ENCODE data around the gene TBC1D22A. TPM values are rescaled to one million over a fixed set of nuclear protein-coding genes. Genes with fewer than 3 reads are reported as not detected.

The TBC1D22A gene
- total and polyA plus RNA-seq, 2 donors (not counting 3 experiments of a cell fraction or from before 2014, with no cell fraction given) = 26.1 to 32.4 TPM

GRCh38 chr22:47172771-47173534 lies 410.5 kb downstream of the TBC1D22A start:
- no peak for DNase-seq (ENCODE audit: low read depth, low spot score)
- Histone ChIP-seq H4K20me1 (replicated peaks; ENCODE audit: control insufficient read depth, extremely low read depth, insufficient read depth, low read length) (no peaks in the 10 kb centered on the region), H3K4me3 (replicated peaks in 1 of 3; ENCODE audit: insufficient read depth in 1 of 3, low read depth in 1 of 3, low read length in 3 of 3) (no peak overlapping the region), H2AFZ (ENCODE audit: low read depth, low read length) (no peak overlapping the region), H3K9me3 (replicated peaks; ENCODE audit: control insufficient read depth, insufficient read depth, low read length) (no peaks in the 10 kb centered on the region), H3K36me3 (ENCODE audit: control insufficient read depth in 2 of 2, extremely low read depth in 1 of 2, insufficient read depth in 2 of 2, low read length in 2 of 2) (no peaks in the 10 kb centered on the region), H3K9me1 (replicated peaks; ENCODE audit: control insufficient read depth, extremely low read depth, insufficient read depth, low read length) (no peaks in the 10 kb centered on the region), H3K79me2 (ENCODE audit: control insufficient read depth, insufficient read depth, low read length) (no peaks in the 10 kb centered on the region), H3K4me1 (ENCODE audit: control insufficient read depth, extremely low read depth, insufficient read depth, low read length) (no peaks in the 10 kb centered on the region), H3K27me3 (ENCODE audit: control insufficient read depth in 2 of 2, insufficient read depth in 2 of 2, low read length in 2 of 2) (no peaks in the 10 kb centered on the region), H3K9ac (replicated peaks; ENCODE audit: extremely low read depth, insufficient read depth, low read length) (no peak overlapping the region), H3K4me2 (ENCODE audit: insufficient read depth, low read length) (no peak overlapping the region), H3K27ac (ENCODE audit: insufficient read depth, low read depth, low read length) (no peak overlapping the region)
- no TSS peak for BruUV-seq (replicated peaks)
- dilution Hi-C loops (cut with MboI; ENCODE audit: extremely low pct_ligation_motif_present, low sequenced_read_pairs) = no loop called here
- CTCF ChIA-PET = interaction anchor here (0.5 to 2.1 kb wide), 2 partner anchors 327 to 352 kb away, joined by 4 to 7 read pairs; no protein-coding TSS in a partner anchor
- intact Hi-C loops (cut with micrococcal nuclease) = no loop called here
- POLR2A ChIA-PET = no interaction called here
- no peak for FAIRE-seq
- TF ChIP-seq JUN (IDR thresholded peaks at IDR 0.05; ENCODE audit: borderline replicate concordance, insufficient read depth, insufficient read length, low read depth) = no peak
- no peak for TF ChIP-seq POLR2A (IDR thresholded peaks at IDR 0.05; ENCODE audit: low read depth, low read length)
- TF ChIP-seq POLR2AphosphoS5 (IDR thresholded peaks at IDR 0.05; ENCODE audit: insufficient read depth, low read depth, low read length) = no peak
- TF ChIP-seq EZH2 (IDR thresholded peaks at IDR 0.05; ENCODE audit: borderline replicate concordance, low read depth, low read length, severe bottlenecking) = no peak
- no peak for TF ChIP-seq FOS (IDR thresholded peaks at IDR 0.05; ENCODE audit: borderline replicate concordance, insufficient read depth, low read length)
- no peak for TF ChIP-seq GATA2 (IDR thresholded peaks at IDR 0.05; ENCODE audit: insufficient read depth, insufficient read length, low read depth, low read length)
- no peak for TF ChIP-seq MYC (IDR thresholded peaks at IDR 0.05; ENCODE audit: low read depth, low read length)
- TF ChIP-seq CTCF (IDR thresholded peaks at IDR 0.05; ENCODE audit: extremely low read depth in 1 of 2, insufficient read depth in 1 of 2, low read depth in 1 of 2, low read length in 2 of 2) = no peak
- no peak for TF ChIP-seq MAX (IDR thresholded peaks at IDR 0.05; ENCODE audit: insufficient read depth, insufficient read length)
